Measurements from ENCODE around the gene RPS18. TPM values are rescaled to one million over a fixed set of nuclear protein-coding genes. Genes with fewer than 3 reads are reported as not detected.

Gene RPS18
- total RNA-seq, 1 experiment from 2014 or later, result 3,216 TPM

- WGBS (ENCODE audit: extremely low coverage, insufficient read length, low lambda C conversion rate), result no CpG with 5 or more reads among the region's 1 CpG
- no peak overlapping the region for H3K18ac ChIP-seq (ENCODE audit: insufficient read length, low read depth, low read length)
- H3K27ac Mint-ChIP-seq, result no peak overlapping the region
- no peak overlapping the region for H2BK5ac ChIP-seq (ENCODE audit: insufficient read length, low read length)
- H3K9me3 Mint-ChIP-seq, result no peaks in the 10 kb centered on the region; a peak in 1 of 5 replicates
- H3K36me3 Mint-ChIP-seq (ENCODE audit: insufficient read depth in 1 of 3, low read depth in 3 of 3), result no peaks in the 10 kb centered on the region
- H4K91ac ChIP-seq (ENCODE audit: insufficient read length, low read depth, low read length), result no peak overlapping the region
- H3K9ac ChIP-seq (ENCODE audit: extremely low read depth, insufficient read length, low read length), result no peak overlapping the region
- no peak overlapping the region for H4K5ac ChIP-seq (ENCODE audit: insufficient read length, low read depth, low read length)
- H3K4me1 Mint-ChIP-seq, result peaks cover 5% of the 10 kb centered on the region in 2 experiments
- H3K4me2 ChIP-seq (ENCODE audit: insufficient read depth, insufficient read length, low read length), result no peak overlapping the region
- no peaks in the 10 kb centered on the region for H3K9me3 ChIP-seq (ENCODE audit: control insufficient read depth, low read depth, low read length)
- H2BK15ac ChIP-seq (ENCODE audit: low read depth, low read length), result no peak overlapping the region
- H4K8ac ChIP-seq (replicated peaks; ENCODE audit: insufficient read length, low read depth, low read length), result no peak overlapping the region
- no peak overlapping the region for H3K27ac ChIP-seq (ENCODE audit: insufficient read length, low read depth, low read length)
- H3T11ph ChIP-seq (ENCODE audit: low read length), result no peak overlapping the region
- H3K27me3 ChIP-seq (ENCODE audit: insufficient read depth, low read length), result no peaks in the 10 kb centered on the region; the same call in 1 of the 2 replicates
- no peak overlapping the region for H3K56ac ChIP-seq (ENCODE audit: insufficient read length, low read depth, low read length)
- no peaks in the 10 kb centered on the region for H3K79me1 ChIP-seq (ENCODE audit: insufficient read depth, low read depth, low read length, poor library complexity, severe bottlenecking)
- no peaks in the 10 kb centered on the region for H3K79me2 ChIP-seq (ENCODE audit: insufficient read depth, low read length)
- H3K23ac ChIP-seq (ENCODE audit: insufficient read length, low read depth, low read length), result no peak overlapping the region
- TF ChIP-seq CTCF (conservative IDR thresholded peaks at IDR 0.05), result no peak
- no peaks in the 10 kb centered on the region for H4K20me1 ChIP-seq (ENCODE audit: control insufficient read depth, insufficient read depth, insufficient read length)
- H2BK12ac ChIP-seq (ENCODE audit: insufficient read length, low read depth, low read length), result no peak overlapping the region
- H3K4me1 ChIP-seq (ENCODE audit: insufficient read depth, low read length), result no peaks in the 10 kb centered on the region; the same call in 1 of the 2 replicates
- H3K4me3 Mint-ChIP-seq, result no peak overlapping the region; a peak in 1 of 5 replicates
- H3K27me3 Mint-ChIP-seq (ENCODE audit: low read depth), result peaks cover 85% of the 10 kb centered on the region
- no peak overlapping the region for H2BK20ac ChIP-seq (ENCODE audit: low read depth, low read length, poor library complexity, severe bottlenecking)
- no peak overlapping the region for H2BK120ac ChIP-seq (ENCODE audit: low read depth, low read length, poor library complexity, severe bottlenecking)
- DNase-seq, result no peak
- H2AK5ac ChIP-seq (ENCODE audit: insufficient read length, low read length), result no peak overlapping the region
- no peak overlapping the region for H2AFZ ChIP-seq (ENCODE audit: low read length)
- H3K23me2 ChIP-seq (ENCODE audit: insufficient read length, low read depth, low read length, poor library complexity, severe bottlenecking), result peaks cover 6% of the 10 kb centered on the region
- H3K4ac ChIP-seq (ENCODE audit: low read depth, low read length), result no peak overlapping the region
- H3K14ac ChIP-seq (ENCODE audit: insufficient read depth, low read length), result no peak overlapping the region
These were observed 28.4 kb upstream of the RPS18 start for GRCh38 chr6:33243476-33243875.

Measured in H9 (cell line).